PC-9 (cell line): ENCODE results near the gene KIAA1958.

Experiments used
- CTCF ChIP-seq: fragments of 200-600 bp; sonication (generic); conservative IDR thresholded peaks from 2 replicates; pipeline ENCODE4 v1.6.1; 2017; ENCODE audit warnings: mixed run types, antibody characterized with exemption, mild to moderate bottlenecking, moderate library complexity
- EZH2 ChIP-seq: fragments of 200-600 bp; sonication (generic); IDR thresholded peaks from 2 replicates; pipeline ENCODE4 v1.8.0; 2017; ENCODE audit warnings: antibody characterized with exemption, low read depth

GRCh38 chr9:112677040-112677439, 190.4 kb downstream of the KIAA1958 start:
- TF ChIP-seq CTCF (no peak), EZH2 (no peak)
